Midbrain (tissue), 1 donor: Measurements from ENCODE around the gene FBXL16.
A peak's percentile ranks its signal among the peaks of the same experiment; 100 is the strongest.

ENCODE experiments used
- DNase-seq: peaks from one replicate; lab custom pipeline; 2025; lab: John Stamatoyannopoulos, UW

The FBXL16 gene

DNA sequence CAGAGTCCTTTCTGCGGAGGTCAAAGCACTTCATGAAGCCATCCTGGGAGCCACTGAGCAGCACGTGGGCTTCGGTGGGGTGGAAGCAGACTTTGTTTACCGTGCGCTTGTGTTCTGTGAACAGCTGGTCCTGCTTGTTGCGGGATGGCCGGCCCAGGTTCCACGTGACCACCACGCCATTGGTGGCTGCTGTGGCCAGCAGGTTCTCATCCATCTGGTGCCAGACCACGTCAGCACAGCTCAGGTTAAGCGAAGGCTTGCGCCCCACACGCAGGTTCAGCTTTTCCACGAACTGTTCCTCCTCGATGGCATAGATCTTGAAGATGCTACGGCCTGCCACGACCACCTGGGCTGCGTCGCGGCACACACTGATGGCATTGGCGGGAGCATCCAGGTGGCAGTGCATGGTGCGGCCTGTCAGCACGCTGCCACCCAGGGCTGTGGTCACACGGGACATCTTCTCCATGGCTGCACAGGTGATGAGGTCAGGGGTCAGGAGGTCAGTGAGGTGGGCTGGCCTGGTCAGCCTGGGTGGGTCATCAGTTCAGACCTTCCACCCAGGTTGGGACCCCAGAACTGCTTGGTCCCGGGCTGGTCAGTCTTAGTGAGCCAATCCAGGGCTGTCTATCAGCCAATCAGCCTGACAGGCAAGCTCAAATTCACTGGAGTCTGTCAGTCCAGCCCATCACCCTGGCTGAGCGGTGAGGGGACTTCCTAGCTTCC is 16.3 kb downstream of the FBXL16 start:
- DNase-seq = no peak

DNA sequence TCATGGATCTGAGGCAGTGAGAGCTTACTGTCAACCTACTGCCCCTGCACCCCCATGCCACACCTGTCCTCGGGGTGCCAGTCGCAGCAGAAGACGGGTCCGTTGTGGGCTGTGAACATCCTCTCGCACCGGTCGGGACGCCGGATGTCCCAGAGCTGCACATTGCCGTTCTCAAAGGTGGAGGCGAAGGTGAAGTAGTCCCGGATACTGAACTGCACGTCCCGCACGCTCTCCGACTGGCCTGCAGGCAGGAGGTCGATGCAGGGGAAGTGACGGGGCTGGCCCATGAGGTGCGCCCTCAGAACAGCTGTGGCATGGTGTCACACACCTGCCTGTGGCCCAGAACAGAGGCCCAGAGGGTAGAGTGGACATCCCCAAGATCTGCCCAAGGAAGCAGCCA is 18.1 kb downstream of the FBXL16 start:
- DNase-seq = no peak

DNA sequence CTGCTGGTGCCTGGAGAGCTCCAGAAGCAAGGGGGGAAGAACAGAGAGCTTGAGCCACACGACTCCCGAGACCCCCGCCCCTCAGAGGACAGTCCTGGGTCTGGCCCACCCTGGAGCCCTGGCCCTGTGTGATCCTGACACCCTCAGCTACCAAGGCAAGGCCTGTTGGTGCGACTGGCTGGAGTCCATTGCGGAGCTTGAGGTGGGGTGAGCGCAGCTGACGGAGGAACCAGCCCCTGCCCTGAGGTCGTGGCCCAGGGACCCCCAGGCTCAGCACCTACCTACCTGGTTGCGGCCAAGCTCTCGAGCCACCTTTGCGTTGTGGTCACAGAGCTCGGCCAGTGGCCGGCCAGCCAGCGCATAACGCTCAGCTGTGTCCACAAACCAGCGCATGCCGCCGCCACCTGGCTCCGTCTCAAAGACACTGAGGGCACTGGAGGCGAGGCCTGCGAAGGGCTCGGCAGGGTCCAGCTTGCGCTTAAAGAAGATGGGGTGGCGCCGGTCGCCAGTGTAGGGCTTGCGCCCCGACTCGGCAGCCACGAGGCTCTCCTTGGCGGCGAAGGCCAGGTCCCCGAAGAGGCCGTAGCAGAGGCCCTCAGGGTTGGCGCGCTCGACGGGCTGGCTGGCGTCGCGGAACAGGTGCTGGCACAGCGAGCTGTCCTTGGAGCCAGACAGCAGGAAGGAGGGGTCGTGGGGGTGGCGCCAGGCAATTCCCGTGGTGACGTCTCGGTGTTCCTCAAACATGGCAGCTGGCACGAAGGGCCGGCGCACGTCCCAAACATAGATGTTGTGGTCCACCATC is 18.9 kb downstream of the FBXL16 start:
- no peak for DNase-seq

DNA sequence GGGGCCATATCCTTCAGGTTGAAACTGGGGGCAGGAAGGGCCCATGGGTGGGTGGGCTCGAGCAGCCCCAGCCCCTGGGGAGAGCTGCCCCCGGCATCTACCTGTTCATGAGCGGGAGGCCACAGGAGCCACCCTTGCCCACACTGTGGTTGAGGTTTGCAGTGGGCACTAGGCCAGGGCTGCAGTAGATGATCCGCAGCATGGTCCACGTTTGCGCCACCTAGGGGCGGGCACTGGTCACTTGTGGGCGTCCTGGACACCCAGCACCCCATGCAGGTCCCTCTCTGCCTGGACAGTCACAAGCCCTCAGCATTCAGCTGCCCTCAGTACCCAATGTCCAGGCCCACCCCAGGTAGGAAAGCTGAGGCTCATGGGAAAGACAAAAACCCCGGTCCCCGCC is 19.6 kb downstream of the FBXL16 start:
- DNase-seq = no peak

DNA sequence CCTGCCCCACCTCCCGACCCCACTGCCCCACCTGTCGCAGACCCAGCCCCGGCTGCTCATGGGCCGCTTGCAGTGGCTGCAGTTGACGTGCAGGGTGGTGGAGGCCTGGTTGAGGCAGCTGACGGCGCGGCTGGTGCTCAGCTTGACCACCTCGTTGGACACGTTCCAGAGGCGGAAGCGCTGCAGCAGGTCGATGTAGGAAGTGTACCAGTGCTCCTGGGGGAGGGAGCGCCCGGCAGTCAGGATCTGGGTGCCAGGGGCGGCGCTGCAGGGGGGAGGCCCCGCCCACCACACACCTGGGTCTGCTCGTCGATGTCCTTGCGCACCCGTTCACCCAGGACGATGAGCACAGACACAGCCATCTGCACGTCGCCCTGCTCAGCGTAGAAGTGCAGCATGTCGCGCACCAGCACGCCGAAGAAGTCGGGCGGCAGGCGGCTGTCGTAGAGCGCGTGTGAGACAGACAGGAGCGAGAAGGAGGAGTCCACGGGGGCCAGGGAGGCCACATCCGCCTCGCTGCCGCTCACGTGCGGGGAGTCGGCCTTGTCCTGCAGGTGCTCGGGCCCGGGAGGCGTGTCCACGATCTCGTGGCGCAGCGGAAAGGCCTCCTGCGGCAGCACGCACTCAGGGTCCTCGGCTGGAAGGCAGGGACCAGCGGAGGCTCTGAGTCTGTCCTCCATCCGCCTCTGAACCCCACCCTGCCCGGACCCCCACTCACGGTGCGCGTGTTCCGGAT is 20.5 kb downstream of the FBXL16 start:
- DNase-seq = no peak

DNA sequence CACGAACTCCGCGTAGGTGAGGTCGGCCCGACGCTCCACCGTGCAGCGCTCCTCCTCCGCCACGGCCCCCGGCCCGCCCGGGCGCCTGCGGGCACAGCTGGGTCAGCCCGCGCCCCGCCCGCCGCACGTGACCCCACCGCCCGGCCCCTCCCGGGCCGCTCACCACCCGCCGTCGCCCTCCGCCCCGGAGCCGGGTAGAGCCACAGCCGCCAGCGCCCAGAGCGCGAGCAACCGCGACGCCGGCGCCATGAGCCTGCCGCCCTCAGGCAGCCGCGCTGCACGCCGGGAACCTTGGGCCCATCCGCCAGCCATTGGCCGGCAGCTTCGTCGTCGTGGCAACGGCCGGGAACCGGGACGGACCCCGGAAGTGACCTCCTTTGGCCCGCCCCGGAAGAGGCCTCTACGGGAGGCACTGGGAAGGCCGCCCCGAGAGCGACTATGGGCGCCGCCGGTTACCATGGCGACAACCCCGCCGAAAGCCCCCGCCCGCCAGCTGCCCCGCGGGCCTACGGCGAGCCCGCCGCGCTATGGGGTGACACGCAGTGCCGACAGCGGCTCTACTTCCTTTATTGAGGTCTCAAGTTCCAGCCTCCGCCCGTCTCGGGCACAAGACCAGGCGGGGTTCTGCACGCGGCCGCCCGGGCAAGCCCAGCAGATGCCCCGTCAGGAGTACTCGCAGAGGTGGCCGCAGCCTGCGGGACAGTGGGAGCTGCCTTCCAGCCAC is 21.4 kb downstream of the FBXL16 start, which contains the start of gene JMJD8:
Gene JMJD8 (minus strand): TSS at position 264 of the 724 bp plus-strand sequence. CDS start 15 bp downstream, at position 249.
- DNase-seq = peak; percentile 97

DNA sequence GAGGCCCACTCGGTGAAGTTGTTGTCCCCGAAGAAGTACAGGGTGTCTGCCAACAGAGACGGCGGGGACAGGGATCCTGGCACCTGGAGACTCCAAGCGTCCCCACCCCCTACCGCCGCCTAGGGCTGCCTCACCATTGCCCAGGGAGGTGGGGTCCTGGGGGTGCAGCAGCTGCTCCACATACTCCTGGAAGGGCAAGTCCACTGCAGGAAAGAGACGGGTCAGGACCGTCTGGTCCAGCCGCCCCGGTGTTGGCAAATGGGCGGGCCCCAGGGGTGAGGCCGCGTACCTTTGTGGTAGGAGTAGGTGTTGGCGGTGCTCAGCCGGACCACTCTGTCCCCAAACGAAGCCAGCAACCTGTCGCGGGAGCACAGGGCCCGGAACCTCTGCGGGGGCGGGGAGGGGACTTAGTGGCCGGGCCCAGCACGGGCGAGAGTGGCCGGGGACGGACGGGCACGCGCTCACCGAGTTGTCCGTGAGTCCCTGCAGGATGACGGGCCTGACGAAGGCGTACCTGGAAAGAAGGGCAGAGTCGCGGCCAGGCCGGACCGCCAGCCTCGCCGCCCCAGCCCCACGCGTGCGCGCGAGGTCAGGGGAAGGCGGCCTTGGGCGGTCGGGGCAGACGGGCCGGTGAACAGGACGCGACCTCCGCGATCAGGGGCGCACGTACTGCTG is 22.1 kb downstream of the FBXL16 start:
- no peak for DNase-seq

DNA sequence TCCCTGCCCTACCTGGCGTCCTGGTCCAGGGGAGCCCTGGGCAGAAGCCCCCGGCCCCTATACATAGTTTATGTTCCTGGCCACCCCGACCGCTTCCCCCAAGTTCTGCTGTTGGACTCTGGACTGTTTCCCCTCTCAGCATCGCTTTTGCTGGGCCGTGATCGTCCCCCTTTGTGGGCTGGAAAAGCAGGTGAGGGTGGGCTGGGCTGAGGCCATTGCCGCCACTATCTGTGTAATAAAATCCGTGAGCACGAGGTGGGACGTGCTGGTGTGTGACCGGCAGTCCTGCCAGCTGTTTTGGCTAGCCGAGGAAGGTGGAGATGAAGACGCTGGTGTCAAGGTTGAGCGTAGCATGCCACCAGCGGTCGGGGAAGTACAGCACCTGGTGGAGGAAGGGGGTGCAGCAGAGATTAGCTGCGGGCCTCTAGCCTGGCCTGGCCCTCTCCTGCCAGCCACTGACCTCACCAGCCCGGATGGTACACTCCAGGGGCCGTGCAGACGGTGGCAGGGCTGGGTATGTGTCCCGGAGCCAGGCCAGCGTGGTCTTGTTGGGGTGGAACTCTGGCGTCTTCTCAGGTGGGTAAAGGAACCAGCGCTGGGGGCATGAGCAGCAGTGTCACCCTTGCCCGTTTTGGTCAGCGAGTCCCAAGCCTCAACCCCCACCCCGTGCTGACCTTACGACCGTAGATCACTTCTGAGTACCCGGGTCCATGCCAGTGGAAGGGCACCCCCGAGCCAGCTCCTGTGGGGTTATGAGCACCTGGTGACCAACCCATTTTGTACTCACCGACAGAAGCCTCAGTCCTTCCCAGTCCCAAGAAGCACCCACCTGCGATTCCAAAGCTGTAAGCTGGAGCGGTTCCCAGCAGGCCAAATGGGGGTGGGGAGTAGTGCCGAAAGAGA is 22.9 kb downstream of the FBXL16 start:
- no peak for DNase-seq

DNA sequence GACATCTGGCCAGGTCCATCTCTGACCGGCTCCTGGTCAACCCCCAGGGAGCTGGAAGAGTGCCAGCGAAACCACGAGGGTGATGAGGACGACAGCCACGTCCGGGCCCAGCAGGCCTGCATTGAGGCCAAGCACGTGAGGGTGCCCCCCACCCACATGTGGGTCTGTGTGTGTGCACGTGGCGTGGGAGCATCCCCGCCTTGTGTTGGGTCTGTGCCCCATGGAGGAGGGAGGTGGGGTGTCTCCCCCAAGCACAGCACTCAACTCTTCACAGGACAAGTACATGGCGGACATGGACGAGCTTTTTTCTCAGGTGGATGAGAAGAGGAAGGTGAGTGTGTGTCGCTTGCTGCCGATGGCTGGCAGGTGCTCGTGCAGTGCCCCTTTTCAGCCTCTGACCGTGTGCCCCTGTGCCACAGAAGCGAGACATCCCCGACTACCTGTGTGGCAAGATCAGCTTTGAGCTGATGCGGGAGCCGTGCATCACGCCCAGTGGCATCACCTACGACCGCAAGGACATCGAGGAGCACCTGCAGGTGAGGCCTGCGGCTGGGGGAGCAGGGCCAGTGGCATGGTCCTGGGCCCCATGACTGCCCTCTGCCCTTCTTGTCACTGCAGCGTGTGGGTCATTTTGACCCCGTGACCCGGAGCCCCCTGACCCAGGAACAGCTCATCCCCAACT is 23.7 kb downstream of the FBXL16 start:
- DNase-seq = no peak

DNA sequence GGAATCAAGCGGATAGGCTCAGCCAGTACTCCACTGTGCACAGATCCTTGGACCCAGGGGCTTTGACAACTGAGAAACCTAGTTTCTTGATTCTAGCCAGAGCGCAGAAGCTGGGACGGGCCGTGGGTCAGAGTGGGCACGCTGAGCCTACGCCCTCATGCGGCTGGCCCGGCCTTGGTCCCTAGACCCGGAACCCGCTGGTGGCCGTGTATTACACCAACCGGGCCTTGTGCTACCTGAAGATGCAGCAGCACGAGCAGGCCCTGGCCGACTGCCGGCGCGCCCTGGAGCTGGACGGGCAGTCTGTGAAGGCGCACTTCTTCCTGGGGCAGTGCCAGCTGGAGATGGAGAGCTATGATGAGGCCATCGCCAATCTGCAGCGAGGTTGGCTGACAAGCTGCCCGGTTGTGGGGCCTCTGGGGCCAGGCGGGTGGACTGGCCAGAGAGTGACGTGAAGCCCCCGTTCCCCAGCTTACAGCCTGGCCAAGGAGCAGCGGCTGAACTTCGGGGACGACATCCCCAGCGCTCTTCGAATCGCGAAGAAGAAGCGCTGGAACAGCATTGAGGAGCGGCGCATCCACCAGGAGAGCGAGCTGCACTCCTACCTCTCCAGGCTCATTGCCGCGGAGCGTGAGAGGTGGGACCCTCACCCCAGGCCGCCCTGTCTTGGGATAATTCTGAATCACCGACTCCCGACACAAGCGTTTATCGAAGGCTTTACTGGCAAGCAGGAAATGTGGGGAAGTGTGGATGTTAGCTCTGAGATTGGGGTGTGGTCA is 24.4 kb downstream of the FBXL16 start:
- no peak for DNase-seq

DNA sequence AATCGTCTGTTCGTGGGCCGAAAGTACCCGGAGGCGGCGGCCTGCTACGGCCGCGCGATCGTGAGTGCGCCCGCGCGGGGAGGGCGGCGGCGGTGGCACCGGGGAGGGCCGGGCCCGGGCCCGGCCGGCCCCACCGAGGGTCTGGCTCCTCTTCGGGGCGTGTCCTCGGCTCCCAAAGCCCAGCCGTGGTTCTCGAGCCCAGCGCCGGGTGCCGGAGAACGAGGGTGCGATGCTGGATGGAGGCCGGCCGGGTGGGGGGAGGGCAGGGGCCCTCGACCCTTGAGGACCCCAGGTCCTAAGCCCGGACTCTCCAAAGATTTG is 25.0 kb downstream of the FBXL16 start:
- no peak for DNase-seq

DNA sequence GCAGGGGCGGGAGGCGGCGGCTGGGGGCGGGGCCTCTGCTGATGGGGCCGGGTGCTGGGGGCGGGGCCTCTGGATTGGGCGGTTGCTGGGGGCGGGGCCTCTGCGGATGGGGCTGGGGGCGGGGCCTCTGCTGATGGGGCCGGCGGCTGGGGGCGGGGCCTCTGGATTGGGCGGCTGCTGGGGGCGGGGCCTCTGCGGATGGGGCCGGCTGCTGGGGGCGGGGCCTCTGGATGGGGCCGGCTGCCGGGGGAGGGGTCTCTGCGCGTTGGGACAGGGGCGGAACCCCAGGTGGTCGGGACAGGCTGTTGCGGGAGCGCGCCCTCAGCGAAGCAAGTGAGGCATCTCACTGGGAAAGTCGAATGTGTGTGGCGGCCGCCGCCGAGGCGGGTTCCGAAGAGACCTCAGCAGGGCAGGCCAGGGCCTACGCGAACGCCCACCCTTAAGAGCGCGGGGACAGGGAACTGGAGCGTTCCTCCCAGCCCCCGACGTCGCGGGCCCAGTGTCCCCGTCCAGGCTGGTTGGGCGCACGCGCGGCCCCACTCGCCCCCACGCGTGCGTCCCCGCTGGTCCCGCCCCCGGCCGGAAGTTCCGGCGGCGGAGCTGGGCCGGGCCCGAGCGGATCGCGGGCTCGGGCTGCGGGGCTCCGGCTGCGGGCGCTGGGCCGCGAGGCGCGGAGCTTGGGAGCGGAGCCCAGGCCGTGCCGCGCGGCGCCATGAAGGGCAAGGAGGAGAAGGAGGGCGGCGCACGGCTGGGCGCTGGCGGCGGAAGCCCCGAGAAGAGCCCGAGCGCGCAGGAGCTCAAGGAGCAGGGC is 25.6 kb downstream of the FBXL16 start, which contains the start of gene STUB1:
Gene STUB1 (plus strand): TSS at position 597 of the 811 bp plus-strand sequence. CDS start 116 bp downstream, at position 713.
- DNase-seq = peak; percentile 84

DNA sequence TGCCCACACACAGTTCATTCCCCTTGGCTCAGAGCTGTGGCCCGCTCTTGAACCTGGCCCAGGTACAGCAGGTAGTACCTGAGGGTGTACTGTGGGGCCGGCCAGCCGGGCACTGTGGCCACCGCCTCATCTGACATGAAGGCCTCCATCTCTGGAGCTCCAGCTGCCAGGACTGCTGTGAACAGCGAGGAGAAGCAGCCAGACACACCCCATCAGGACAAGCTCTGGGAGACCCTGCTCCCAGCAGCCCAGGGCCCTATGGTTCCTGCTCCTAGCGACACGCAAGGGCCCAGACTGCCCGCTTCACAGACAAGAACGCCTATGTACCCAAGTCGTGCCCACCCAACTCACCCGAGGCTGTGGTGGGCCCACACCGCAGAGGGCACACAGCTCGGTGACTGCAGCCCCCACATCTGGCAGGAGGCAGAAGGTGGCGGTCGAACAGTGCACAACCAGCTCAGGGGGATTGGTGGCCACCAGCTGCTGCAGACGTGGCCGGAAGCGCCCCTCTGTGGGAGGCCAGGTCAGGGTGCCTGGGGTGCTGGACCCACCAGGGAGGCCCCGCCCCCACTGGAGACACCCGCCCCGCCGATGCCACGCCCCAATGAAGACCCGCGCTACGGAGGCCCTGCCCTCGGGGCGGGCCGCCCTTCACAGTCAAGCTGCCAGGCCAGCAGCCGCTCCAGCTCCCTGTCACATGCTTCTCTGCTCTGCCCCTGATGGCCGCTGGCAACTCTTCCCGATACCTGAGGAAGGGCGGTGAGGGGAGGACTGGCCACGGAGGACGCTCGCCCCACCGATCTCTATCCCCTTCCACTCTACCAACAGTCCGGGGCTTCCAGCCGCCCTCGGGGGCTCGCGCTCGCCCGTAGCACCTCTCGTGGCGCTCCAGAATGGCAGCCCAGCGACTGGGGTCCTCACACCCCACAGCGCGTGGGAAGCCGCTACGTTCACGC is 26.5 kb downstream of the FBXL16 start:
- DNase-seq = peak; percentile 51

DNA sequence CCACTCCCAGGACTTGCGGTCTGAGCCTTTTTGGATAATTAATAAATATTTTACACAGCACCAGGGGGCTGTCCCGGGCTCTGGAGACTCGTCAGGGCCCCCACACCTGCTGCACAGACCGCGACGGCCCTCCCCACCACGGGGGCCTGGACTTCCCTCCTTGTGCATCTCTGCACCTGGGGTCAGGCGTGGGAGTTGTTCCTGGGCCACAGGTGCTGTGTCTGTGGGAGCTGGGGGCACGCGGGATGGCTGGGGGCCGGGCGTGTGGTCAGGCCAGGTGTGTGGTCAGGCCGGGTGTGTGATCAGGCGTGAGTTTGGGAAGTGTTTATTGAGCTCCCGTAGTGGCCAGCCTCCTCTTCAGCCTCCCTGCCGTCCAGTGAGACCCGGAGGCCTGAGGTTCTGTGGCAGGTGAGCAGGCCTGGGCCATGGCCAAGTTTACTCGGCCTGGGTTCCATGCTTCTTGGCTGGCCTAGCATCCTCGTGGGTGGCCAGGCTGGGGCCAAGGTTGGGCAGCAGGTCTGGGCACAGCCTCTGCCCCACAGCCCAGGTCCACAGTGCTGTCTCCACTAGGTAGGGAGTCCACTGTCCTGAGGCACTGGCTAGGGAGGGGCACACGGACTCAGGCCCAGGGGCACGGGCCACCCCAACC is 27.3 kb downstream of the FBXL16 start:
- DNase-seq = no peak

DNA sequence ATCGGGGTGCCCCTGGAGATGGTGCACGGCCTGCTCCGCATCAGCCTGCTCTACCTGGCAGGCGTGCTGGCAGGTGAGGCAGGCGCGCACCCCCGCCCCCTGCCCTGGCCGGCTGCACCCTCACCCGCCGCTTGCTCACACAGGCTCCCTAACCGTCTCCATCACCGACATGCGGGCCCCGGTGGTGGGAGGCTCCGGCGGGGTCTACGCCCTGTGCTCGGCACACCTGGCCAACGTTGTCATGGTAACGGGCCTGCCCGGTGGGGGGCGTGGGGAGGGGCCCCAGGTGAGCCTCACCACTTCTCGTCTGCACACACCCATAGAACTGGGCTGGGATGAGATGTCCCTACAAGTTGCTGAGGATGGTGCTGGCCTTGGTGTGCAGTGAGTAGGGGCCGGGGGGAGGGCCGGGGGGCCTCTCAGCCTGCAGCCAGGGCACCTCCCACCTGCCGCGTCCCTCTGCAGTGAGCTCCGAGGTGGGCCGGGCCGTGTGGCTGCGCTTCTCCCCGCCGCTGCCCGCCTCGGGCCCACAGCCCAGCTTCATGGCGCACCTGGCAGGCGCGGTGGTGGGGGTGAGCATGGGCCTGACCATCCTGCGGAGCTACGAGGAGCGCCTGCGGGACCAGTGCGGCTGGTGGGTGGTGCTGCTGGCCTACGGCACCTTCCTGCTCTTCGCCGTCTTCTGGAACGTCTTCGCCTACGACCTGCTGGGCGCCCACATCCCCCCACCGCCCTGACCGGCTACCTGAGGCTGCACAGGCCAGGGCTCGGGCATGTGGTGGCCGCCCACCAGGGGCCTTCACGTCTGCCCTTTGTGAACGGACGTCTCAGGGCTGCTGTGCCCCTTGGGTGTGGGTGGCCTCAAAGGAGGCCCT is 28.0 kb downstream of the FBXL16 start:
- DNase-seq = no peak
